Measurements from ENCODE around the gene AGPAT4.
"Not testable (repeated sequence)": the region's sequence is repeated elsewhere in the genome, so short reads cannot be mapped to it uniquely, and the experiment has no call there.

Gene AGPAT4

GRCh38 chr6:161136655-161137054, 137.2 kb downstream of the AGPAT4 start:
- no peak for DNase-seq

DNA sequence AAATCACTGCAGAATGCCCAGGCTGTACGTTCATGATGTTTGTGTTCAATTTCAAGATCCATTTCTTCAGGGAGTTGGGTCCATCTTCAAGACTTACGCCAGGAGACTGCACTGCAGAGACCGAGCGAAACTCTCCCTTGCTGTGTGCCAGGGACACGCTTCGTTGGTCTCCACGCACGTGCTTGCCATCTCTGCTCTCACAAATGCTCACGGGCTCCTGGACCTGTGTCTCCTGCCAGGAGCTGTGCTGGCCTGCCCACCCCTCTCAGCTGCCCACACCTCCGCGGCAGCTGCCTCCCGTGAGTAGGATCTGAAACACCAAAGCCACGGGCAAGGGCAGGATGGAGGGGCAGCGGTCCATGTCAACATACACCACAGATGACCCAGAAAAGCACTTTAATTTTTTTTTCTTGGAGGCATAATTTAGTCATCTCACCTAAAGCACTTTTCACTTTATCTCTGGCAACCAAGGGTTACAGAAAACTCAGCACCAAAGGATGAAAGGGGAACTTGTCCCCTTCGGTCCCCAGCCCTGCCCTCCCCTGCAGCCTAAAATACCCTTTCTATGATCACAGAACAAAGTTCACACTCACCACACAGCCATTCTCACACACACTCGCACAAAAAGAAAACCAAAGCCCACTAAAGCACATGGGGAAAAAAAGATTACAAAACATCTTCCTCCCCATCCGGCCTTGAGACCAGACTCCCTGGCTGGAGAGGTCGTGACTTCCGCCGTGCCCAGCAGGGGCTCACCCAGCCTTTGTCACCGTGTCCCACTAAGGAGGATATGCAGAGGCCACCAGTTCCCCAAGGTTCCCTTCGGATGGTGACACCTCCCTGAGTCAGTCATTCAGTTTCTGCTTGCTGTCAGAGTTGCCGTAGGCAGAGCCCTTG, 137.9 kb downstream of the AGPAT4 start:
- DNase-seq, result no peak

DNA sequence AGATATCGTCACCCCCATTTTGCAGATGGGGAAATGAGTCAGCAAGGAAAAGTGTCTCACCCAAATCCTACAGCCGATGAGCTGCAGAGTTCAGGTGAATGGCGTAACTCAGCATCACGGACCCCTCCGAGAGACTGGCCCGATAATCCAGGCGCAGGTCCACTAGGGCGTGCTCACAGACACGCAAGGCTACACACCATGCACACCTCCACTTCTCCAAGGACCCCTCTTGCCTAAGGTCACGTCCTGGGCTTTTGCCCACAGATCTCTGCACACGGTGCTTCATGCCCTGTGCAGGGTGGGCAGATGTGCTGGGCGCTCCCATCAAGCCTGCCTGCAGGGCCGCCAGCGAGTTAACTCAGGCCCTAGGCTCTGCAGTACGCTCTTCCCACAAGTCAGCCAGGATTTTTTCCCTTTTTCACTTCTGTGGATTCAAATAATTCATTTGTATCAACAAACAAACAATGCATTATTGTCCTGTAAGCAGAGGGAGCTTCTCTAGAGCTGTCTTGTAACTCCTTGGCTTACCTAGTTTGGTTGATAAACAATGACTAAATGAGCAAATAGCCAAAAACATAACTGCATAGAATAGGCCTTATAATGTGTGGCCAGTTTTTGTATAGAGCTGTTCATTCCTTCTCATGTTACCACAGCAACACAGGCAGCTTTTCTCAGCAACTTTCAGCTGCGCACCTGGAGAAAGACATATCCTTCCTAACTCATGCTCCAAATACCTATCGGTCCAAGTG, 139.1 kb downstream of the AGPAT4 start:
- DNase-seq, result no peak

GRCh38 chr6:161133963-161134362, 139.9 kb downstream of the AGPAT4 start:
- no peak for DNase-seq

DNA sequence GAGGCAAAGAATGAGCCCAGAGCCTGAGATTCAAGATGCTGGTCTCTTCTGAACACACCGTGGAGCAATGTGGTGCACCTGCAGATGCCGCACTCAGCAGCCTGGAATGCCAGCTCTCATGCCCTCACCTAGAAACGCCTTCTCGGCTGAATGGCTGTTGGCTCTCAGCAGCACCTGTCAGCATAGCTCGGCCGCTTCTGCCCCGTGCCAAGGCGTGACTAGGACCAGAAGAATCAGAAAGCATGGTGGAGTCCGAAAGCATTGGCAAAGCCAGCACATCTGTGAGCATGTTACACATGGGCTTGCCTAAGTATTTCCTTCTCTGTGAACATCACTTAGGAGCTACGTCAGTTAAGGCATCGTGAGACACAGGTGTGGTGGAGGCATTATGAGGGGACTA, 141.5 kb downstream of the AGPAT4 start:
- DNase-seq, result no peak

- DNase-seq, result no peak
These were observed 142.7 kb downstream of the AGPAT4 start for GRCh38 chr6:161130967-161131766.

GRCh38 chr6:161130541-161130940, 143.3 kb downstream of the AGPAT4 start:
- DNase-seq, result no peak

GRCh38 chr6:161128680-161129196, 145.1 kb downstream of the AGPAT4 start:
- DNase-seq, result no peak

DNA sequence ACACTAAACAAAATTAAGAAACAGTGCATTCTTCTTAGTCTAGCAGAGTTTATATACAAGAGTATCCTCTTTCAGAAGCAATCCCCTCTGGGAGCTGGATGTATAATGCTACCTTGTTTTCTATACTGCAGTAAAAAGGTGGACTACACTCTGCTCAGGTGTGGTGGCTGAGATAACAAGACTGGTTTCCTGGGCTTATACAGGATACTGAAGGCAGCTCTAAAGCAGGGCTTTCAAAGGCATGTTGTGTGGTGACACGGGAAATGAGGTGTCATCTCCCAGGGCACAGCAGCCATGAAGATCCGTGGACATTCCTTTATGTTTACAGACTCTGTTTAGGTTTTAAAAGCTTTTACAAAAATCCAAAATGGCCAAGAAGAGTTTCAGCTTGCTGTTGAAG, 145.6 kb downstream of the AGPAT4 start:
- DNase-seq, result no peak

DNA sequence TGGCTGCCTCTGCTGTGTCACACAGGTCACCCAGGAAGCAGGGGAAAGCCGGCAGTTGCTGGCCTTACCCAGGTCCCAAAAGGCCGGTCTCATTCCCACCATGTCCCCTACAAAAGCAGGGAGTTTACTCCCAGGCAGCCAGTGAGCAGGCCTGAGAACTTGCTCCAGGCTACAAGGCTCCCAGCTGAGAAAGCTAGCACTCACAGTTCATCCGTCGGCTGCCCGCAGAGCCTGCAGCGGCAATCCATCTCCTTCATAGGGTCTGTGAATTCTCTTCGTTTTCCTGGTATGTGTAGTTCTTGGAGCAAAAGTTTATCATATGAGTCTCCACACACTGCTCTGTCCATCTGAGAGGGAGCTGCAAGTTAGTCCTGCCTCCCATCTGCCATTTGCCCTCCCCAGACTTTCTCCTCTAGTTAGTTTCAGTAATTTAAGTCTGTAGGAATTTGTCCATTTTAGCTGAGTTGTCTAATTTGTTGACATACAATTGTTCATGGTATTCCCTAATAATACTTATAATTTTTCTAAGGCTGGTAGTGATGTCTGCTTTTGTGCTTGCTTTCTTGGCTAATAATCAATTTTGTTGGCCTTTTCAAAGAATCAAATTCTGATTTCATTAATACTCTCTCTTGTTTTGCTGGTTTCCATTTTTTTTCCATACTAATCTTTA, 146.7 kb downstream of the AGPAT4 start:
- no peak for DNase-seq

DNA sequence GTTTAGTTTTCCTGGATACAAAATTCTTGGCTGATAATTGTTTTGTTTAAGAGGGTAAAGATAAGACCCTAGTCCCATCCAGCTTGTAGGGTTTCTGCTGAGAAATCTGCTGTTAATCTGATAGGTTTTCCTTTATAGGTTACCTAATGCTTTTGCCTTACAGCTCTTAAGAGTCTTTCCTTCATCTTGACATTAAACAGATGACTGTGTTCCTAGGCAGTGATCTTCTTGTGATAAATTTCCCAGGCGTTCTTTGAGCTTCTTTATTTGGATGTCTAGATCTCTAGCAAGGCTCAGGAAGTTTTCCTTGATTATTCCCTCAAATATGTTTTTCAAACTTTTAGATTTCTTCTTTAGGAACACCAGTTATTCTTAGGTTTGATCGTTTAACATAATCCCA, 148.3 kb downstream of the AGPAT4 start:
- DNase-seq, result no peak

- not testable (repeated sequence) for DNase-seq
These were observed 150.5 kb downstream of the AGPAT4 start for GRCh38 chr6:161123319-161123718.

GRCh38 chr6:161117942-161118341, 155.9 kb downstream of the AGPAT4 start:
- no peak for DNase-seq

DNA sequence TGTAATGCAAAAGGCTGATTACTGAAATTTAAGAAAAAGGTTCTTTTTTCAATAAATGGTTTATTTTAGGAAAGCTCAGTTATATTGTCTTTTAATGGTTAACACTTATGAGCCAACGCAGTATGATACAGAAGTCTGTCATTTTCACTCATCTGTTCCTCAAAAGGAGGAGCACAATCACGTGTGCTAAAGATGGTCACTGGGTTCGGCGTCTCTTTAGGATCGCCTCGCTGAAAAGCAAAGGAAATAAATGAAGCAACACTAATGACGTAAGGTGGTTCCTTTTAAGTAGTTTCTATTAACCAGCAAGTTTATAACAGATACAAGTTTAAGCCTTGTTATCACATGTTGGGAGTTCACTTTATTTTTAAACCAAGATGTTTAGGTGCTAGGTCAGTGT, 156.6 kb downstream of the AGPAT4 start:
- DNase-seq, result no peak

GRCh38 chr6:161116554-161116953, 157.3 kb downstream of the AGPAT4 start:
- no peak for DNase-seq

- DNase-seq, result no peak
These were observed 158.4 kb downstream of the AGPAT4 start for GRCh38 chr6:161115468-161115867.

- DNase-seq, result no peak
These were observed 162.6 kb downstream of the AGPAT4 start for GRCh38 chr6:161111261-161111660.

DNA sequence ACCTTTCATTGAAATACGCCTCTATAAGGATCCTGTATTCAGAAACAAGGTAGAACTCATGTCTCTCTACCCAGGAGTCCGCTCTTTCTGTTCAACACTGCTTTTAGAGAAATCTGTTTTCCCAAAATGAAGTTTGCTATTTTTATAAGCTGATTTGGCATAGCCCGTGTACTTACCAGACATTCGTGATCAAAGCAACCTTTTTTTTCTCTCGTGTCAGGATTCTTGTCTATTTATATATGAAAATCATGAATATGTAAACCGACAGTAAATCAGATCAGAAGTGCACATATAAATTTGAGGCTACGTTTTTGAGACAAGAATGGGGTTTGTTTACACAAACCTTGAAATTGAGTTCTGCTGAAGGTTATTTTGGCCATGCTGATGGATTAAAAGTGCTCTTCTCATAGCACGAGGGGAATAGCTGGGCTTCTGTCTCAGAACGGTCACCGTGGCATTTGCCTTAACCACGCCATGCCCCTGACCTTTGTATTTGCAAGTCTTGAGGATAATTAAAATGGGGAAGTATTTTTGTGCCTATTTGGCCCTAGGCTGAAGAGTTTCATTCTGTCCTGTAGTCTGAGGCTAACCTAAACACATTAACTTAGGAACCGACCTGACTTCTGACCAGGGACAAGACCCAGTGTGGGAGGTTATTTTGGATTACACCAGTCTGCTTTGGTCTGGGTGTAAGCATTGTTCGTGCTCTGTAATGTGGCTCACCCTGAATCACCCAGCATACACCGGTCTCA, 163.7 kb downstream of the AGPAT4 start:
- DNase-seq, result no peak

DNA sequence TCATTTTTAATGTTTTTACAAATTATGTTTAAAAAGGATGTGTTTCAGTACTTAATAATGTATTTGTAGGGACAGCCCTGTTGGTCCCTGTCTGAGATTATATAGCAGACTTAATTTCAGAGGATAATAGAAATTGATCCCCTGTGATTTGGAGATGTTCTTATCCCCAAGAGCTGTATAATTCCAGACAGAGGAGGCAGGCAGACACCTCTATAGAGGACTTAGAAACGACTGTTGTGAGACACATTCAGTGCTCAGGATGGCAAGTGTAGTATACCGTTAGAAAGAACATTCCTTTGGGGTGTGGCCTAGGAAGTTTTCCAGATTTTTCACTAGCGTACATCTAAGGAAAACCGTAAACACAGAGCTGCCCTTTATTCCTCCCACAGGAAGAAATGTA, 164.5 kb downstream of the AGPAT4 start:
- no peak for DNase-seq

- no peak for DNase-seq
These were observed 164.9 kb downstream of the AGPAT4 start for GRCh38 chr6:161108916-161109315.

Measured in NCI-H2029 treated with DMSO at 0.1 percent for 48 hours (cell line).